ENCODE measurements around the gene HMX1. TPM values are rescaled to one million over a fixed set of nuclear protein-coding genes. Genes with fewer than 3 reads are reported as not detected.

HMX1 gene
- total and polyA plus RNA-seq, 9 donors: 0.08 to 0.21 (median 0.12) TPM; not detected in 1

GRCh38 chr4:8840816-8841455 is 30.7 kb downstream of the HMX1 start:
- Histone ChIP-seq H3K36me3 (ENCODE audit: control insufficient read depth, insufficient read depth, low read length) (no peaks in the 10 kb centered on the region), H3K27ac (ENCODE audit: low read length) (no peak overlapping the region), H3K27me3 (ENCODE audit: control insufficient read depth, insufficient read depth, low read length) (peaks cover 27% of the 10 kb centered on the region), H3K4me3 (ENCODE audit: low read length) (no peak overlapping the region), H3K4me1 (ENCODE audit: control insufficient read depth, insufficient read depth, low read length) (no peaks in the 10 kb centered on the region), H3K9me3 (replicated peaks; ENCODE audit: control insufficient read depth, low read depth, low read length) (peaks cover 2% of the 10 kb centered on the region)
- DNase-seq: no peak
- WGBS (ENCODE audit: insufficient coverage): 71% methylated on average over 12 of the region's 14 CpGs

DNA sequence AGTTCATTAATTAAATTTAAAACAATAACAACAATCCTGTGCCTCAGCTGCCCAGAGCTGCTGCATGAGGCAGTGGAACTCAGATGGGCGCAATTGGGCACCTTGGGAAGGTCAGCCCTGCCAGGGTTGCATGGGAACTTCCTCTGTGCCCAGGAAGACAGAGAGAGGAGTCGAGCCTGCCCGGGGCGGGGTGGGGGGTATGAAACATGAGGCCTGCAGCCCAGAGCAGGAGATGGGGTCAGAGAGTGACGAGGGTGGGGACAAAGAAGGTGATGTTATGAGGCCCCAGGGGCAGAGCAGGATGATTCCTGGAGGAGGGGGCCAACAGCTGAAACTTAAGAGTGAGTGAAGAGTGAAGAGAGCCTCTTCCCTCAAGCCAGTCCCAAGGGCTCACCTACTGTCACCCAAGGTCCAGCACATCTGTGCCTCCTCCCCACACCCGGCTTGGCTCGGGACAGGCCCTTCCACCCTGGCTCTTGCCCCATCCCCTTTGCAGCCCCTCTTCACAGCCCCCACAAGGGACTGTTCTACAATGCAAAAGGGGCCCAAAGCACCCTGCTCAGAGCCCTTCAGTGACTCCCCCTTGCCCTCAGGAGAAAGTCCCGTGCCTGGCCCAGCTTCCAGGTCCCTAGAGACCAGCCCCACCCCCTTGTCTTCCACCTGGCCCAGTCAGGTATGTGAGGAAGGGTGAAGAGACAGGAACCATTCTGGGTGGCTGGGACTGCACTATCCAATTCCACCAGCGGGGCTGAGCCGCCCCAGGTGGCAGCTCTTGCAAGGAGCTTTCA is 31.4 kb downstream of the HMX1 start:
- no peaks in the 10 kb centered on the region for H3K4me1 ChIP-seq (ENCODE audit: control insufficient read depth, insufficient read depth, low read length)
- no peak for DNase-seq
- H3K9me3 ChIP-seq (replicated peaks; ENCODE audit: control insufficient read depth, low read depth, low read length): peaks cover 2% of the 10 kb centered on the region
- H3K4me3 ChIP-seq (ENCODE audit: low read length): no peak overlapping the region
- peaks cover 24% of the 10 kb centered on the region for H3K27me3 ChIP-seq (ENCODE audit: control insufficient read depth, insufficient read depth, low read length)
- no peaks in the 10 kb centered on the region for H3K36me3 ChIP-seq (ENCODE audit: control insufficient read depth, insufficient read depth, low read length)
- WGBS (ENCODE audit: insufficient coverage): 66% methylated on average over 6 of the region's 10 CpGs
- H3K27ac ChIP-seq (ENCODE audit: low read length): no peak overlapping the region

GRCh38 chr4:8838961-8839431 is 32.6 kb downstream of the HMX1 start:
- WGBS (ENCODE audit: insufficient coverage): 73% methylated on average over 18 of the region's 22 CpGs

GRCh38 chr4:8838296-8838960 is 33.2 kb downstream of the HMX1 start:
- Histone ChIP-seq H3K9me3 (replicated peaks; ENCODE audit: control insufficient read depth, low read depth, low read length) (peaks cover 2% of the 10 kb centered on the region), H3K27me3 (ENCODE audit: control insufficient read depth, insufficient read depth, low read length) (peaks cover 23% of the 10 kb centered on the region), H3K4me3 (ENCODE audit: low read length) (no peak overlapping the region), H3K36me3 (ENCODE audit: control insufficient read depth, insufficient read depth, low read length) (no peaks in the 10 kb centered on the region), H3K27ac (ENCODE audit: low read length) (no peak overlapping the region), H3K4me1 (ENCODE audit: control insufficient read depth, insufficient read depth, low read length) (no peaks in the 10 kb centered on the region)
- no peak for DNase-seq
- 81% methylated on average over 10 of the region's 12 CpGs for WGBS (ENCODE audit: insufficient coverage)

More at GRCh38 chr4:8838961-8839431, 32.6 kb downstream of the HMX1 start:
- Histone ChIP-seq H3K4me3 (ENCODE audit: low read length) (no peak overlapping the region), H3K27me3 (ENCODE audit: control insufficient read depth, insufficient read depth, low read length) (peaks cover 23% of the 10 kb centered on the region), H3K4me1 (ENCODE audit: control insufficient read depth, insufficient read depth, low read length) (no peaks in the 10 kb centered on the region), H3K9me3 (replicated peaks; ENCODE audit: control insufficient read depth, low read depth, low read length) (peaks cover 2% of the 10 kb centered on the region), H3K36me3 (ENCODE audit: control insufficient read depth, insufficient read depth, low read length) (no peaks in the 10 kb centered on the region), H3K27ac (ENCODE audit: low read length) (no peak overlapping the region)
- DNase-seq: no peak

DNA sequence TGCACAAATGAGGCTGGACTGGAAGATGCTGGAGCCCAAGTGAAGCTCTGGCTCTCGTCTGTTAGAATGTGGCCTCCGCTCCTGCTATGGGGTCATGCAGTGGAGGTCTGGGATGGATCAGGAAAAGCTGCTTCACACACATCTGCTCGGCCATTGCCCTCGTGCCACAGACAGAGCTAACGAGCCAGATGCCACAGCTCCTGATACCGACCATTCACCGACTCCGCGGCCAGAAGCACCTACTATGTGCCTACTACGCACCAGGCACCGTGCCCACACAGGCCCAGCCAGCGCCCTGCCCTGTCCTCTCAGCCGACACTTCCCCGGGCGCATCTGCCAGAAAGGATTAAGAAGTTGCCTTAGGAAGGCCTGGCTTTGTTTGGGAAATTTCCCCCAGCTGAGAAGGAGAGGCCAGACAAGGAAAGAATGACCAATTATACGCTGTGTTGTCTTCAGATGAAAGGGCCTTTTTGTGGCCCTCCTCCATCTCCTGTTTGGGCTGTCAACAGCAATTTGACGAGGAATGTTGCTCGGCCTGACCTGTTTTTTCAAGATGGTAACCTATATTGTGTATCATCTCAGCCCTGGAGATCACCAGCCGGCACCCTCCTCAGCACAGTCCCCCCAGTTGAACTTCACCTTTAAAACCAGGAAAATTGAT is 34.3 kb downstream of the HMX1 start:
- no peak overlapping the region for H3K4me3 ChIP-seq (ENCODE audit: low read length)
- DNase-seq: no peak
- H3K36me3 ChIP-seq (ENCODE audit: control insufficient read depth, insufficient read depth, low read length): no peaks in the 10 kb centered on the region
- no peaks in the 10 kb centered on the region for H3K9me3 ChIP-seq (replicated peaks; ENCODE audit: control insufficient read depth, low read depth, low read length)
- H3K27ac ChIP-seq (ENCODE audit: low read length): no peak overlapping the region
- WGBS (ENCODE audit: insufficient coverage): 56% methylated on average over 14 of the region's 19 CpGs
- no peaks in the 10 kb centered on the region for H3K4me1 ChIP-seq (ENCODE audit: control insufficient read depth, insufficient read depth, low read length)
- peaks cover 32% of the 10 kb centered on the region for H3K27me3 ChIP-seq (ENCODE audit: control insufficient read depth, insufficient read depth, low read length)

- no peak for DNase-seq
- no peak overlapping the region for H3K4me3 ChIP-seq (ENCODE audit: low read length)
Measured at GRCh38 chr4:8836664-8837171, 34.9 kb downstream of the HMX1 start.

GRCh38 chr4:8835521-8836365 is 35.9 kb downstream of the HMX1 start:
- Histone ChIP-seq H3K27me3 (ENCODE audit: control insufficient read depth, insufficient read depth, low read length) (peaks cover 41% of the 10 kb centered on the region), H3K36me3 (ENCODE audit: control insufficient read depth, insufficient read depth, low read length) (no peaks in the 10 kb centered on the region), H3K4me3 (ENCODE audit: low read length) (no peak overlapping the region), H3K27ac (ENCODE audit: low read length) (no peak overlapping the region), H3K9me3 (replicated peaks; ENCODE audit: control insufficient read depth, low read depth, low read length) (no peaks in the 10 kb centered on the region), H3K4me1 (ENCODE audit: control insufficient read depth, insufficient read depth, low read length) (no peaks in the 10 kb centered on the region)
- 71% methylated on average over 12 of the region's 15 CpGs for WGBS (ENCODE audit: insufficient coverage)
- DNase-seq: no peak

More at GRCh38 chr4:8836664-8837171, 34.9 kb downstream of the HMX1 start:
- H3K27me3 ChIP-seq (ENCODE audit: control insufficient read depth, insufficient read depth, low read length): peaks cover 37% of the 10 kb centered on the region
- H3K4me1 ChIP-seq (ENCODE audit: control insufficient read depth, insufficient read depth, low read length): no peaks in the 10 kb centered on the region
- no peaks in the 10 kb centered on the region for H3K36me3 ChIP-seq (ENCODE audit: control insufficient read depth, insufficient read depth, low read length)
- H3K9me3 ChIP-seq (replicated peaks; ENCODE audit: control insufficient read depth, low read depth, low read length): no peaks in the 10 kb centered on the region
- WGBS (ENCODE audit: insufficient coverage): 72% methylated on average over 18 of the region's 18 CpGs
- no peak overlapping the region for H3K27ac ChIP-seq (ENCODE audit: low read length)

DNA sequence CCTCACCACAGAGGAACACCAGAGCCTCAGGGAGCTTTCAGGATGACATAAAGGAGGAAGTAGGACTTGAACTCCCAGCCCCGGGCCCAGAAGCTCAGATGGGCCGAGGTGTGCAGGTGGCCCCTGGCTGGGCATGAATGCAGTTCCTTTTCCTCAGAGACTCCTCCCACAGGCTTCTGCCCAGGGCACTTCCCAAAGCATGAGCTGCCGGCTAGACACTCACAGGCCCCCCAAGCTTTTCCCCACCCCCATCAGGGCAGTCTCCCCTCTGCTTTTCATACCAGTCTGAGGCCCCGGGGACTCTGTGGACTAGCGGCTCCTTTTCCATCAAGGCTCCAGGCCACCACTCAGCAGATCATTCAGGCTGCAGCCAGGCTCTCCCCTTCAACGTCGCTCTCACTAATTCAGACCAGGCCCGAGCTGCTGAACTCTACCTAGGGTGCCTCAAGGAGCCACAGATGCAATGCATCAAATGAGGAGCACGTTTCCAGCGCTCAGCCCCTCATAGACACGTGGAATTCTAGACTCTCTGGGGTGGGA is 36.9 kb downstream of the HMX1 start:
- no peak overlapping the region for H3K27ac ChIP-seq (ENCODE audit: low read length)
- no peak overlapping the region for H3K4me3 ChIP-seq (ENCODE audit: low read length)
- no peaks in the 10 kb centered on the region for H3K36me3 ChIP-seq (ENCODE audit: control insufficient read depth, insufficient read depth, low read length)
- peaks cover 45% of the 10 kb centered on the region for H3K27me3 ChIP-seq (ENCODE audit: control insufficient read depth, insufficient read depth, low read length)
- 34% methylated on average over 11 of the region's 11 CpGs for WGBS (ENCODE audit: insufficient coverage)
- no peaks in the 10 kb centered on the region for H3K4me1 ChIP-seq (ENCODE audit: control insufficient read depth, insufficient read depth, low read length)
- DNase-seq: no peak
- H3K9me3 ChIP-seq (replicated peaks; ENCODE audit: control insufficient read depth, low read depth, low read length): no peaks in the 10 kb centered on the region

Measured in muscle of leg (tissue), 11 donors.